GM19468 (cell line): ENCODE measurements around the gene PHKA1.
"Not testable (repeated sequence)": the region's sequence is repeated elsewhere in the genome, so short reads cannot be mapped to it uniquely, and the experiment has no call there.

ENCODE experiments used
- ATAC-seq: cut with Tn5 transposase; IDR thresholded peaks from one replicate; pipeline ENCODE4 v1.9.1; 2021; ENCODE audit warnings: mild to moderate bottlenecking, moderate library complexity, moderate number of reproducible peaks; ENCODE audit not compliant: unreplicated experiment; ENCODE audit errors: extremely low read depth

The PHKA1 gene

GRCh38 chrX:72673951-72674350 is 40.2 kb downstream of the PHKA1 start:
- not testable (repeated sequence) for ATAC-seq

- ATAC-seq: not testable (repeated sequence)
These were observed 44.6 kb downstream of the PHKA1 start for GRCh38 chrX:72669508-72669907.

GRCh38 chrX:72666451-72666850 is 47.7 kb downstream of the PHKA1 start:
- ATAC-seq: no peak

GRCh38 chrX:72663737-72664136 is 50.4 kb downstream of the PHKA1 start:
- ATAC-seq: no peak

GRCh38 chrX:72662020-72662747 is 51.9 kb downstream of the PHKA1 start:
- no peak for ATAC-seq

GRCh38 chrX:72659723-72660122 is 54.4 kb downstream of the PHKA1 start:
- ATAC-seq: no peak

GRCh38 chrX:72652082-72652481 is 62.0 kb downstream of the PHKA1 start:
- ATAC-seq: no peak

- no peak for ATAC-seq
These were observed 69.2 kb downstream of the PHKA1 start for GRCh38 chrX:72644946-72645345.

GRCh38 chrX:72641611-72642010 is 72.5 kb downstream of the PHKA1 start:
- no peak for ATAC-seq

GRCh38 chrX:72635930-72636329 is 78.2 kb downstream of the PHKA1 start:
- no peak for ATAC-seq

GRCh38 chrX:72634331-72634730 is 79.8 kb downstream of the PHKA1 start:
- no peak for ATAC-seq

- no peak for ATAC-seq
These were observed 83.9 kb downstream of the PHKA1 start for GRCh38 chrX:72630185-72630584.

- no peak for ATAC-seq
These were observed 89.9 kb downstream of the PHKA1 start for GRCh38 chrX:72624194-72624593.

- peak; percentile 65 for ATAC-seq
These were observed 92.3 kb downstream of the PHKA1 start for GRCh38 chrX:72621625-72622485.

- no peak for ATAC-seq
These were observed 92.9 kb downstream of the PHKA1 start for GRCh38 chrX:72621163-72621562.

GRCh38 chrX:72620550-72621145 is 93.5 kb downstream of the PHKA1 start:
- ATAC-seq: no peak

GRCh38 chrX:72609313-72609712 is 104.8 kb downstream of the PHKA1 start:
- no peak for ATAC-seq

GRCh38 chrX:72604705-72605104 is 109.4 kb downstream of the PHKA1 start:
- ATAC-seq: no peak

- no peak for ATAC-seq
These were observed 110.0 kb downstream of the PHKA1 start for GRCh38 chrX:72604112-72604511.

GRCh38 chrX:72591038-72591437 is 123.1 kb downstream of the PHKA1 start:
- not testable (repeated sequence) for ATAC-seq

GRCh38 chrX:72584163-72584562 is 129.9 kb downstream of the PHKA1 start:
- no peak for ATAC-seq
